ENCODE data around the gene KIAA1614.

Gene KIAA1614

DNA sequence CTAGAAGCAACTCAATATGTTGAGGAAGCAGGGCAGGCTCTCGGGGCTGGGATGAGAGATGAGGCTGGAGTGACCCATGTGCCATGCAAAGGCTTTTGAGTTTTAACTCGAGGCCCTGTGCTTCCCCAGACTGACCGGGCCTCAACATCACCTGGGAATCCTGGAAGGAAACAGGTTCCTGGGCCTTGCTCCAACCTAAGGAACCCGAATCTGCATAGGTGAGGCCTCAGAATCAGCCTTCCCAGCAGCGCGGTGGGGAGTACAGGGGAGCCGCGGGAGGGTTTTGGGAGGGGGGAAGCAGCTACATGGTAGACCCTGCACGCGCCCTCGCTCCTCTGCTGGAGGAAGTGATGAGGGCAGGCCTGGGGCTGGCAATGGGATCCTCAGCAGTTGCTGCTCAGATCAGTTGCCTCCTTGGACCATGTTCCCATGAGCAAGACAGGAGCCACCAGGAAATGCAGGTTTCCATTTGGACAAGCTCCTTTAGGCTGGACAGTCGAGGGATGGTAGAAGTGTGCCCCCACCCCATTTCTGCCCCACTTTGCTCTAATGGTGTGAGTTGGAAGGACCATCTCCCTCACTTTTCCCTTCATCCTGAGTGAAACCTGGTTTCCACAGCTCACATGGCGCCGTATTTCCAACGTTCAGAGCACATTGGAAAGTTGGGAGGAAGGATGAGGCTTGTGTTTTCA, 4.5 kb upstream of the KIAA1614 start:
- DNase-seq (ENCODE audit: low read depth, low spot score): no peak

DNA sequence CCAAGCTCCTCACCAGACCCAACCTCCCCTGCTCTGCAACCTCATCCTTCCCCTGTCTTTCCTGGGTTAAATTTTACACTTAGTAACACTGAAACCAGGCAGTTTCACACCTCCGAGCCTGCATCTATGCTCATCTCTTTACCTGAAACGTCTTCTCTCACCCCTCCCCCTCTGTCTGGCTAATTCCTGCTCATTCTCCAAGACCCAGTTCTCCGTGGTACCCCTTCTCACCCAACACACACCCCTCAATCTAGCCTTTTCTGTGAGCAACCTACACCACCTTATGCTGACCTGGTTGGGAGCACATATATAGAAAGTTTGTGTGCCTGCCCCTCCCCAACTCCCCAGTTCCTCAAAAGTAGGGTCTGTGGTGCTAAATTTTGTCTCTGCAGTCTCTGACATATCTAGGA, 3.7 kb upstream of the KIAA1614 start:
- DNase-seq (ENCODE audit: low read depth, low spot score): no peak

- no peak for DNase-seq (ENCODE audit: low read depth, low spot score)
Measured at GRCh38 chr1:180909462-180909976, 3.2 kb upstream of the KIAA1614 start.

GRCh38 chr1:180911640-180912191, 981 bp upstream of the KIAA1614 start:
- no peak for DNase-seq (ENCODE audit: low read depth, low spot score)

- DNase-seq (ENCODE audit: low read depth, low spot score): no peak
Measured at GRCh38 chr1:180912211-180912800, 391 bp upstream of the KIAA1614 start.

DNA sequence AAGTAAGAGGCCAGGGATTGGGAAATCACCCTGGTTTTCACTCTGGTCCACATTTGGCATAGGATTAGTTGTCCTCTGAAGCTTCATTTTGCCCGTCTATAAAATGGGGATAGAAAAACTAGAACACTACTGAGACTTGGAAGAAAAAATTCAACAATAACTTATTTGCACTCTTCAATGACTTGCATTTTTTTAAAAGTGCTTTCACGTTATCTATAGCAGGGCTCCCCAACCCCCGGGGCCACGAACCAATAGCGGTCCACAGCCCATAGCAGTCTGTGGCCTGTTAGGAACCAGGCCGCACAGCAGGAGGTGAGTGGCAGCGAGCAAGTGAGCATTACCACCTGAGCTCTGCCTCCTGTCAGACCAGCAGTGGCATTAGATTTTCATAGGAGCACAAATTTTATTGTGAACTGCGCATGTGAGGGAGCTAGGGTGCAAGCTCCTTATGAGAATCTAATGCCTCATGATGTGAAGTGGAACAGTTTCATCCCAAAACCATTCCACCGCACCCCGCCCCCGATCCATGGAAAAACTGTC, 2.8 kb downstream of the KIAA1614 start:
- DNase-seq (ENCODE audit: low read depth, low spot score): no peak

DNA sequence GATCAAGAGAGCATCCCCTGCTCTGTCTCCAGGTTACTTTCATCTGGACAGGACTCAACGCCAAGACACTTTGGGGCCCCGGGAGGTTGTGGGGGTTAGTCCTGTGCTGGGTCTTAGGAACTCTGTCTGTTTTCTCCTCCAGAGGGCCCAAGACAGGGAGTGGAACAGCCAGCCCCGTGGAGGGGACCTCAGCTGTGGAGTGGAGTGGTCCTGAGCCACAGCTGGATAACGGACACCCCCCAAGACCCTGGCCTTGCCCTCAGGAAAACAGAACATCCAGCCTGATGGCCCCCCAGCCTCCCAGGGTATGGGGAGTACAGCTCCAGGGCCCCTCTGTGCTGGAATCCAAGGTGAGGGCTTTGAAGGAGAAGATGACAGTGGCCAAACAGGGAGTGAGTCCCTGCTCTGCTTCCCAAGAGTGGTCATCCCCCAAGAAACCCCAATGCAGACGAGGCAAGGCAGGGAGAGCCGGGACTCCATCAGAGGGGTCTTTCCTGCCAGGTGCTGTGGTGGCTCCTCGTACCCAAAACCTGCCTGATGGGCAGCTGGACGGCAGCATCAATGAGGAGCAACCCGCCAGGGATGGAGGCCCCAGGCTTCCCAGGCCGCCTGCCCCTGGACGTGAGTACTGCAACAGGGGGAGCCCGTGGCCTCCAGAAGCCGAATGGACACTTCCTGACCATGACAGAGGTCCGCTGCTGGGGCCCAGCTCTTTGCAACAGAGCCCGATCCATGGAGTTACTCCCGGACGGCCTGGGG, 3.5 kb downstream of the KIAA1614 start:
- DNase-seq (ENCODE audit: low read depth, low spot score): no peak

GRCh38 chr1:180916771-180917170, 4.1 kb downstream of the KIAA1614 start:
- no peak for DNase-seq (ENCODE audit: low read depth, low spot score)

- no peak for DNase-seq (ENCODE audit: low read depth, low spot score)
Measured at GRCh38 chr1:180917306-180918065, 4.8 kb downstream of the KIAA1614 start.

DNA sequence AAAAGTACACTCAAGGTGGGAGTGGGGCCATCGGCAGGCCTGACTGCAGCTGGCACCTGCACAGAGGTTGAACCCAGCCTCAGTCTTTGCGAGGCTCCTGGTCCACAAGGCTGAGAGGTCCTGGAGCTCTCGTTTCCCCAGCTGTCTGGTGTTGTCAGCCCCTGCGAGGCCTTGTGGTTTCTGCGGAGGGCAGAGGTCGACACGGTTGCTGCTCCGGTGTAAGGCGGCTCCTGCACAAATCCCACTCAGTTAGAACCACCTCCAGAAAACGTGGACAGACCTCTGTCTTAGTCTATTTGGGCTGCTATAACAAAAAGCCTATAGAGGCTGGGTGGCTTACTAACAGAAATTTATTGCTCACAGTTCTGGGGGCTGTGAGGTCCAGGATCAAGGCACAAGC, 5.8 kb downstream of the KIAA1614 start:
- DNase-seq (ENCODE audit: low read depth, low spot score): no peak

DNA sequence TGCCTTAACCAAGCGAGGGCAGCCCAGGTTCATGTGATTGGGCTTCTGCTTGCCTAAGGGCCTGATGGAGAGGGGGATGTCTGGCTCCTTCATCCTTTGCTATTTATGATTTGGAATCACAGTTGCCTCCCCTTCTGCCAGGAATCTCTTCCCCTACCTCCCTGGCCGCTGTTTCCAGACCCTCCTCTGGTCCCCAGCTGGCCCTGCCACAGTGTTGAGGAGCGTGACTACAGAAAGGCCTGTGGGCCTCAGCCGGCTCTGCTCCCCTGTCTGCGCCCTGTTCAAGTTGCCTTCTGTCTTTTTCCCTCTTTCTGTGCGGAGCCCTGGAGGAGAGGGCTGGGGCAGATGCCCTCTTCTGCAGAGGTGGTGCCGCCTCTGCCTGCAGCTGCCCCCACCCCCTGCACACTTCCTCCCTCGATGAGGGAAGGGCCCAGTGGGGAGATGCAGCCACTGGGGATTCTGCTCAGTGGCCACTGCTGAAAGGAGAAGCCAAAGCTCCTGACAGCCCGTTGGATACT, 6.5 kb downstream of the KIAA1614 start:
- no peak for DNase-seq (ENCODE audit: low read depth, low spot score)

DNA sequence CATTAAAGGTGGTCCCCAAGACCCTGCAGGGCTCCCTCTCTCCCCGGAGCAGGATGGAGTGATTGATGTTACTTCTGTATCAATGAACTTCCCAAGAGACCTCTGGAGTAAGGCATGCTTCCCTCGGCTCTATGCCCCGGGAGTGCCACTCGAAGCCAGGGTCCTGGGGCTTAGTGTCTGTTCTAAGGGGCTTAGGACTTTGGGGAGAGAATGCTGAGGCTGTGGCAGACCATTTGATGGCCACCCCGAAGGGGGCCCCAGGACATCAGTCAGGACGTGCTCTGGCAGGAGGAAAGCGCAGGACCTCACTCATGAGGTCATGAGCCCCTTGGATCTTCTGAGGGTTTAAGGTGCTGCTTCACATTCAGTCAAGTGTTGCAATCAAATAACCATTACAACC, 7.5 kb downstream of the KIAA1614 start:
- DNase-seq (ENCODE audit: low read depth, low spot score): no peak

DNA sequence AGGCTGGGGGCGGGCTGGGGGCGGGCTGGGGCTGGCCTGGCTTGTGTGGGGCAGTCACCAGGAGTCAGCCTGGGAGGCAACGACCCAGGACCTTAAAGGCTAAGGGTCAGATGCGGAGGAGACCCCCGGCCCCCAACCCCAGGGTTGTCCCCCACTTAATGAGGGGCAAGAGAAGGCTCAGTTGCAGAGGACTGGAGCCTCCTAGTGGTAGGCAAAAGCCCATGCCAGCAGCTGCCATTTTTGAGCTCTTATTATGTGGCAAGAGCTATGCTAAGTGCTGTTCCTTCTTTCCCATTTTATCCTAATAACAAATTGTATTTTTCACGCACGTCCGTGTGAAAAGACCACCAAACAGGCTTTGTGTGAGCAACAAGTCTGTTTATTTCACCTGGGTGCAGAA, 8.0 kb downstream of the KIAA1614 start:
- no peak for DNase-seq (ENCODE audit: low read depth, low spot score)

GRCh38 chr1:180921386-180921785, 8.7 kb downstream of the KIAA1614 start:
- no peak for DNase-seq (ENCODE audit: low read depth, low spot score)

DNA sequence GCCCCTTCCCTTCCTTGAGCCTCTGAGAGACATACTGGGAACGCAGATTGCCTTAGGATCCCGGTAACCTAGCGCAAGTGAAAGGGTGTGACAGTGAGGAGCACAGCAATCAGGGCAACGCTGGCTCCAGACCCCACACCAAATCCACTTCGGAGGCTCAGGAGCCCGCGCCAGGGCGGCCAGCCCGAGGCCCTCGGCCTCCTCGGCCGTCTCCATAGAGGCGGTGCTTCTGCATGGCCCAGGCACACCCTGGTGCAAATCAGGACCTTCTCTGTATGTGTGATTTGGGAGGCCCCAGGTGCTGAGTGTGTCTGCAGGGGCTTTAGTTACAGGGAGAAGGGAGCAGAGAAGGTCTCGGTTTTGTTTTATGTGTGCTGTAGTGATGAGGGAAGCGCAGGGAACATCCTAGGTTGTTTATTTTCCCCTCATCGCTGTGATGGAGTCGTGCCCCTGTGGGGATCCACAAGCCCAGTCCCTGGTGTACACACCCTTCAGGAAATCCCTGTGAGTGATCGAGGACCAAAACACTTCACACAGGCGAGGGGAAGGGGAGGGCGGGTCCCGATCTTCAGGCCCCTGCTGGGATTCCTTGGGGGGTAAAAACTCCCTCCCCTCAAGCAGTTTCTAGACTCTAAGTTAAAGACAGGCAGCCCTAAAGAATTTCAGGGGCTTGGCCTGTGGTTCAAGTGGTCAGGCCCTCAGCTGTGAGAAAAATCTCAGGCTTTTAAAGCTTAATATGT, 9.4 kb downstream of the KIAA1614 start:
- DNase-seq (ENCODE audit: low read depth, low spot score): no peak

DNA sequence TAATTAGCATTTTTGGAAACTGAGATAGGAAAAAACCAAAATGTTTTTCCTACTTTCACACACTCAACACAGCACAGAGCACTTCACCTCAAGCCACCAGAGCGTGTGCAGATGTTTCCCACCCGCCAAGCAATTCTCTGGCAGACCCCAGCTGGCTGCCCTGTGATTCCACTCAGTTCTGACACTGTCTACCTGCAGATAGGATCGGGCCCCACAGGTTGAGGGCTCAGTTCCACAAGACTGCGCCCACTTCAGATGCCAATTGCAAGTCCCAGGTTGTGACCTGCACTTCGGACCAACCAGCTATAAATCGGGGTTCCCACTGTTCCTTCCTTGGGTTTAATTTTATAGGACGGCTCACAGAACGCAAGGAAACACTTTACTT, 9.9 kb downstream of the KIAA1614 start:
- DNase-seq (ENCODE audit: low read depth, low spot score): no peak

DNA sequence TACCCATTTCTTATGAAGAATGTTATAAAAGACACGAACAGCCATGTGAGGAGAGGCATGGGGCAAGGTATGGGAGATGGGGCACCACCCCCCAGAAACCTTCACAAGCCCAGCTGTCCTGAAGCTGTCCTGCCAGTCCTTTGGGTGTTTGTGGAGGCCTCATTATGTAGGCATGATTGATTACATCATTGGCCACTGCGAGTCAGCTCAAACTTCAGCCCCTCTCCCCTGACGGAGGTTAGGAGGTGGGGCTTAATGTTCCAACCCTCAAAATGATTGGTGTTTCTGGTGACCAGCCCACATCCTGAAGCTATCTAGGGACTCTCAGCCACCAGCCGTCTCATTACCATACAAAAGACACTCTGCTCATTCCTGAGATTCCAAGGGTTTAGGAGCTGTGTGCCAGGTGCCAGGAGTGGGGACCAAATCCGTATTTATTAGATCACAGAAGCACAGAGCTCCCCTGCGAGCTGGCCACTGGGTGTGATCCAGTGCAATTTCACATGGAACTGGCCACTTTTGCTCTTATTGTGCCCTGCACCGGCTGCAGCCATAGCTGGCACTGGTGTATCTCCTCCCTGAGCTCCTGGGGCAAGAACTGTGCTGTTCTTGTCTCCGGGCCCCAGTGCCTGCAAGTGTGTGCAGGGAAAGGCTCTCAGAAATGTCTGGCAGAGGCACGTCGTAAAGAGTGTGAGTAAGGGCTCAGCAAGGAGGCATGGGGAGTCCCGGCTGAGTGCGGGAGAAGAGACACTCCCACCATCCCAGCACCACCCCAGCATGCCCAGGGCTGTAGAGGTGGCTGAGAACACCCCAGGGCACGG, 10.5 kb downstream of the KIAA1614 start:
- no peak for DNase-seq (ENCODE audit: low read depth, low spot score)

DNA sequence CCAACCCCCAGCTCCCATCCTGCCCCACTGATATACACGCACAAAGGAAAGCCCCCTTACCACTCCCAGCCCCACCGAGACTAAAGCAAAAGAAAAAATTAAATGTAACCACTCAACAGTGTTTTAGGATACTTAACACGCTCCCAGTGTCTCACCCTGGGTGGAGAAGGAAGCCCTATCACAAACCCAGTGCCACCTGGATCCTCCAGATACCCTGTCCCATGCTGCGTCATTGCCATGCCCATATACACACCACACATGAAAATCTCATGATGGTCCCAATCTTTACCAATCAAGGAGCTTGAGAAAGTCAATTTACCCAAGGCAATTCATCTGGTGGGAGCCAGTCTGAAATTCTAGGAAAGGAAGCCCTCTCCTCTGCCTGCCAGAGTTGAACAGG, 11.2 kb downstream of the KIAA1614 start:
- DNase-seq (ENCODE audit: low read depth, low spot score): no peak

- no peak for DNase-seq (ENCODE audit: low read depth, low spot score)
Measured at GRCh38 chr1:180924939-180925338, 12.2 kb downstream of the KIAA1614 start.

Measured in activated CD4-positive, CD25-positive, alpha-beta regulatory T cell treated with anti-CD3 and anti-CD28 coated beads, Interleukin-2, amount 50 U/mL, for 16 hours (primary cell).